H1 (cell line): ENCODE data around the gene TTC31. TPM values are rescaled to one million over a fixed set of nuclear protein-coding genes. Genes with fewer than 3 reads are reported as not detected.
"Not testable (repeated sequence)": the region's sequence is repeated elsewhere in the genome, so short reads cannot be mapped to it uniquely, and the experiment has no call there.

Experiments
- CTCF ChIA-PET: fragments of 300-600 bp; sonication (Branson Sonifier 250); formaldehyde crosslinking; loops from one replicate; lab custom pipeline; 2021; ENCODE audit not compliant: partially characterized antibody; lab: Charles Lee
- POLR2A ChIA-PET: fragments of 300-600 bp; sonication (Branson Sonifier 250); formaldehyde crosslinking; loops from one replicate; lab custom pipeline; 2021; ENCODE audit warnings: inconsistent platforms; ENCODE audit not compliant: partially characterized antibody; lab: Charles Lee
- DNase-seq, 2 experiments: peaks; one replicate each; pipeline versions ENCODE4 v3.0.0 to v3.0.0-alpha.2; 2010 to 2022; ENCODE audit warnings: low spot score in 2 of 2, low read depth in 1 of 2, mixed read lengths in 1 of 2
- FAIRE-seq: peaks from 2 replicates; lab custom pipeline; 2011; peaks lifted over from hg19 to GRCh38; lab: Jason Lieb, UNC
- H2AFZ ChIP-seq: 2 replicates; pipeline ENCODE4 v1.8.1; 2012; ENCODE audit warnings: low read length, inconsistent platforms
- H2AK5ac ChIP-seq: 2 replicates; pipeline ENCODE4 v1.6.1; 2013; ENCODE audit warnings: low read depth, low read length
- H2BK120ac ChIP-seq: replicated peaks from 2 replicates; pipeline ENCODE3; 2013; ENCODE audit warnings: low read depth, low read length, inconsistent platforms
- H2BK12ac ChIP-seq: 2 replicates; pipeline ENCODE4 v1.6.1; 2013; ENCODE audit warnings: low read depth, low read length
- H2BK15ac ChIP-seq: 2 replicates; pipeline ENCODE4 v1.6.1; 2013; ENCODE audit warnings: low read length
- H2BK20ac ChIP-seq: 2 replicates; pipeline ENCODE4 v1.6.1; 2013; ENCODE audit warnings: low read length
- H2BK5ac ChIP-seq: 2 replicates; pipeline ENCODE4 v1.6.1; 2013; ENCODE audit warnings: low read depth, low read length
- H3K14ac ChIP-seq: 2 replicates; pipeline ENCODE4 v1.6.1; 2013; ENCODE audit warnings: inconsistent platforms; ENCODE audit not compliant: insufficient read length
- H3K18ac ChIP-seq: 2 replicates; pipeline ENCODE4 v1.6.1; 2013; ENCODE audit warnings: low read length; ENCODE audit errors: extremely low read depth
- H3K23ac ChIP-seq: 2 replicates; pipeline ENCODE4 v1.6.1; 2013; ENCODE audit warnings: inconsistent platforms; ENCODE audit not compliant: insufficient read length
- H3K23me2 ChIP-seq: 2 replicates; pipeline ENCODE4 v1.6.1; 2013; ENCODE audit warnings: low read depth, low read length
- H3K27ac ChIP-seq: 2 replicates; pipeline ENCODE4 v1.6.1; 2011; ENCODE audit warnings: low read depth, low read length, inconsistent platforms
- H3K27me3 ChIP-seq, 4 experiments: replicated peaks in 1 of 4; 1 replicate in 1 of 4; 2 replicates in 3 of 4; pipeline versions ENCODE4 v1.6.1 to v1.8.1; 2011 to 2013; ENCODE audit warnings: low read length in 3 of 4, mild to moderate bottlenecking in 3 of 4, inconsistent platforms in 2 of 4, mixed read lengths in 2 of 4, moderate library complexity in 1 of 4; ENCODE audit not compliant: control insufficient read depth in 3 of 4, insufficient read depth in 3 of 4; ENCODE audit errors: extremely low read depth in 1 of 4
- H3K36me3 ChIP-seq, 4 experiments: 2 replicates each; pipeline versions ENCODE4 v1.6.1 to v1.8.1; 2011 to 2013; ENCODE audit warnings: mild to moderate bottlenecking in 4 of 4, low read length in 3 of 4, moderate library complexity in 2 of 4, control low read depth in 1 of 4, inconsistent platforms in 1 of 4; ENCODE audit not compliant: insufficient read depth in 4 of 4, control insufficient read depth in 2 of 4
- H3K4ac ChIP-seq: replicated peaks from 2 replicates; pipeline ENCODE3; 2013; ENCODE audit warnings: low read length, low read depth, mixed read lengths, inconsistent platforms; ENCODE audit not compliant: insufficient read length
- H3K4me1 ChIP-seq, 4 experiments: replicated peaks in 1 of 4; 1 replicate in 1 of 4; 2 replicates in 3 of 4; pipeline versions ENCODE4 v1.6.1 to v1.8.1; 2011 to 2013; ENCODE audit warnings: low read length in 3 of 4, inconsistent platforms in 2 of 4, mixed read lengths in 1 of 4; ENCODE audit not compliant: insufficient read depth in 4 of 4, control insufficient read depth in 3 of 4
- H3K4me2 ChIP-seq, 2 experiments: 2 replicates each; pipeline versions ENCODE4 v1.6.1 to v1.8.1; 2011 to 2013; ENCODE audit warnings: low read depth in 2 of 2, low read length in 2 of 2, control low read depth in 1 of 2, inconsistent platforms in 1 of 2, mild to moderate bottlenecking in 1 of 2; ENCODE audit not compliant: insufficient read depth in 1 of 2
- H3K4me3 ChIP-seq, 4 experiments: fragments of 200-600, 300-600 bp in 1 of 4; sonication (generic), shearing (Covaris generic), sonication (Bioruptor Twin) in 1 of 4; 2 replicates each; pipeline versions ENCODE4 v1.5.1 to v1.8.1; 2011 to 2016; ENCODE audit warnings: low read length in 4 of 4, low read depth in 3 of 4, control low read depth in 2 of 4, inconsistent platforms in 2 of 4, mild to moderate bottlenecking in 2 of 4, mixed read lengths in 1 of 4, moderate library complexity in 1 of 4; ENCODE audit not compliant: insufficient read depth in 2 of 4; ENCODE audit errors: extremely low read depth in 1 of 4
- H3K56ac ChIP-seq: replicated peaks from 2 replicates; pipeline ENCODE3; 2013; ENCODE audit warnings: low read depth, mild to moderate bottlenecking, mixed read lengths, low read length, inconsistent platforms; ENCODE audit not compliant: insufficient read length
- H3K79me1 ChIP-seq: 2 replicates; pipeline ENCODE4 v1.6.1; 2013; ENCODE audit warnings: low read depth, low read length, control low read depth
- H3K79me2 ChIP-seq, 2 experiments: 2 replicates each; pipeline versions ENCODE4 v1.6.1 to v1.8.1; 2012 to 2013; ENCODE audit warnings: low read length in 2 of 2, mild to moderate bottlenecking in 2 of 2, inconsistent platforms in 1 of 2; ENCODE audit not compliant: insufficient read depth in 2 of 2, control insufficient read depth in 1 of 2
- H3K9ac ChIP-seq, 4 experiments: replicated peaks in 1 of 4; 1 replicate in 1 of 4; 2 replicates in 3 of 4; pipeline versions ENCODE4 v1.6.1 to v1.8.1; 2011 to 2013; ENCODE audit warnings: low read depth in 3 of 4, low read length in 3 of 4, control low read depth in 2 of 4, mild to moderate bottlenecking in 2 of 4, moderate library complexity in 2 of 4, inconsistent platforms in 1 of 4; ENCODE audit errors: extremely low read depth in 1 of 4
- H3K9me3 ChIP-seq, 2 experiments: 2 replicates each; pipeline versions ENCODE4 v1.6.1 to v1.8.1; 2012 to 2013; ENCODE audit warnings: mild to moderate bottlenecking in 2 of 2, moderate library complexity in 2 of 2, control low read depth in 1 of 2, inconsistent platforms in 1 of 2, low read depth in 1 of 2, low read length in 1 of 2, mixed read lengths in 1 of 2; ENCODE audit not compliant: insufficient read depth in 2 of 2
- H4K20me1 ChIP-seq, 2 experiments: replicated peaks in 1 of 2; 2 replicates each; pipeline versions ENCODE3 to v1.8.1; 2011 to 2013; ENCODE audit warnings: inconsistent platforms in 2 of 2, low read length in 2 of 2, mild to moderate bottlenecking in 1 of 2; ENCODE audit not compliant: insufficient read depth in 2 of 2, control insufficient read depth in 1 of 2
- H4K5ac ChIP-seq: 2 replicates; pipeline ENCODE4 v1.6.1; 2013; ENCODE audit warnings: low read length, low read depth, mixed read lengths, inconsistent platforms; ENCODE audit not compliant: insufficient read length
- H4K8ac ChIP-seq: 2 replicates; pipeline ENCODE4 v1.8.0; 2013; ENCODE audit warnings: mild to moderate bottlenecking, moderate library complexity, low read length, inconsistent platforms; ENCODE audit not compliant: insufficient read depth; ENCODE audit errors: extremely low read depth
- H4K91ac ChIP-seq: replicated peaks from 2 replicates; pipeline ENCODE3; 2013; ENCODE audit warnings: low read length, mixed read lengths, inconsistent platforms; ENCODE audit not compliant: insufficient read length
- WGBS, 2 experiments: shearing (Covaris generic) in 1 of 2; methylation state at CpG; one replicate each; pipeline versions ENCODE4 v1.1.6 to v1.1.7; 2013 to 2015; ENCODE audit warnings: low lambda C conversion rate in 2 of 2, mixed read lengths in 2 of 2, inconsistent platforms in 1 of 2, low coverage in 1 of 2, missing lambda C conversion rate in 1 of 2; ENCODE audit not compliant: insufficient replicate concordance in 2 of 2, insufficient coverage in 1 of 2, insufficient read length in 1 of 2; ENCODE audit errors: extremely low coverage in 1 of 2, missing lambda C conversion rate in 1 of 2; 5-methylcytosine and 5-hydroxymethylcytosine counted together
- polyA plus RNA-seq, 7 experiments: library from polyadenylated mRNA; depleted of rRNA in 3 of 7; stranded (reverse) in 5 of 7; unstranded in 2 of 7; fragments of >200 nt in 5 of 7; fragments of 200-250 nt in 2 of 7; gene quantifications; 1 replicate in 5 of 7; 2 replicates in 1 of 7; 4 replicates in 1 of 7; pipeline versions ENCODE4 v1.2.1 to v1.2.3, GENCODE V29; 2011 to 2013; ENCODE audit warnings: missing spikeins in 2 of 7, mixed read lengths in 2 of 7
- total RNA-seq: library from RNA; stranded (reverse); fragmentation: NEBNext Ultra II Directional; extraction: Animal tissue kit (Norgen Biotek cat#: 25700); gene quantifications from 2 replicates; pipeline ENCODE4 v1.2.1, GENCODE V29; 2021

Gene TTC31
- total and polyA plus RNA-seq, 2 of the 8 experiments (the other 6 are each of a cell fraction or from before 2014, with no cell fraction given): 28.8 to 29.9 TPM

- H3K4me3 ChIP-seq: peak overlapping the region; percentile 69 to 90 (median 80)
These were observed 40.2 kb upstream of the TTC31 start for GRCh38 chr2:74442483-74443297.

More at GRCh38 chr2:74442483-74443297, 40.2 kb upstream of the TTC31 start:
- Histone ChIP-seq H3K79me2 (peaks cover 4 to 26% of the 10 kb centered on the region in 2 experiments; a peak in 2 of 4 replicates), H3K9ac (peak overlapping the region in 1 of 4 experiments; percentile 77; a peak in 3 of 7 replicates), H3K4me1 (peaks cover 4 to 13% (median 12%) of the 10 kb centered on the region in 4 experiments; a peak in 6 of 7 replicates), H3K27ac (peak overlapping the region; percentile 87; the same call in 1 of the 2 replicates), H2AFZ (peak overlapping the region; percentile 79), H3K4me2 (peak overlapping the region; percentile 68 to 92), H2BK12ac (peak overlapping the region; percentile 39; the same call in 1 of the 2 replicates), H2BK5ac (peak overlapping the region; percentile 81; the same call in 1 of the 2 replicates), H2BK15ac (peak overlapping the region; percentile 92; the same call in 1 of the 2 replicates)
- not testable (repeated sequence) for H3K9me3 ChIP-seq, DNase-seq, H3K14ac ChIP-seq, H4K91ac ChIP-seq, H2BK20ac ChIP-seq, H3K79me1 ChIP-seq, H4K8ac ChIP-seq, H3K36me3 ChIP-seq, H3K23me2 ChIP-seq, H3K23ac ChIP-seq, H4K5ac ChIP-seq, H3K18ac ChIP-seq, H4K20me1 ChIP-seq, H3K27me3 ChIP-seq, FAIRE-seq, H3K56ac ChIP-seq, H3K4ac ChIP-seq, H2AK5ac ChIP-seq, H2BK120ac ChIP-seq
- WGBS, 2 experiments: 78% methylated on average over 16 of the region's 16 CpGs; no CpG with 5 or more reads in 1 of the 2 experiments
- ChIA-PET POLR2A (interaction anchor here (0.5 to 3.3 kb wide), 14 partner anchors 9 to 281 kb away, joined by 3 to 16 read pairs (median 4); partner anchors contain the start of genes C2orf81, INO80B, WBP1 and WDR54), CTCF (interaction anchor here (0.8 to 3.1 kb wide), 7 partner anchors 8 to 42 kb away, joined by 3 to 9 read pairs (median 4); no protein-coding TSS in a partner anchor)
